Measurements from ENCODE around the gene SLCO4A1.

Gene SLCO4A1

DNA sequence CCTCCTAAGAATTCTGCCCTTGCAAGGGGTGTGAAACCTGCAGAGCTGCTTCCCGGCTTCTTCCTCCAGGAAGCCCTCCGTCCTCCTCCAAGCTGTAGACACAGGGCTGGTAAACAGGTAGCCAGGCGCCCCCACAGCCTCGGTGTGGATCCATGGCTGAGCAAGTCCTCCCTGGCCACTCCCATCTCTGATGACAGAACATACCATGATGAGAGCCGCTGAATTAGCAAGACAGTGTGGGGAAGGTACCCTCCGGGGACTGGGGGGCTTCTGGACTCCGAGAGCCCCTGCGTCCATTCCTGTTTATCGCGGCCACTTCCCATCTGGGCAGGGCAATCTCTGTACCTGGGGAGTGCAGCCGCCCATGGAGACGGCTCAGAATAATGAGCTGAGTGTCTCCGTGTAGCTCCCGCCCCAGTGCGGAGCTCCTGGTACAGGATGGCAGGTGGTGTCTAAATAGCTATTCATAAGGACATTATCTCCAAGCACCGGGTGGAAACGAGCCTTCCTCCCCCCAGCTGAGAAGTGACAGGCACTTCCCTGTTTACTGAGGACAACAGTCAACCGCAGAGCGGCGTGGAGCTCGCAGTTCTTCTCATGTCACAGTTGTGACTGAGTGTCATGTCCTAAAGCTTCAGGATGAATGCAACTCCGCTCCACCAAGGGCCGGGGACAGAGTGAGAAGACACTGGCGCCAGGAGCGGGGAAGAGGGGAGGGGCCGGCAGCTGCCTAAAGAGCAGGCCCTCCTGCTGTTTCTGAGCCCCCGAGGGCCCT lies 43.7 kb downstream of the SLCO4A1 start:
- Histone ChIP-seq H3K36me3 (ENCODE audit: control insufficient read depth, insufficient read depth, low read length) (no peaks in the 10 kb centered on the region), H3K9me3 (ENCODE audit: control insufficient read depth, low read length) (no peaks in the 10 kb centered on the region), H3K27me3 (ENCODE audit: control insufficient read depth, insufficient read depth, low read length) (peaks cover 22% of the 10 kb centered on the region), H3K4me1 (ENCODE audit: control insufficient read depth, insufficient read depth, low read length) (peaks cover 6% of the 10 kb centered on the region), H3K4me3 (ENCODE audit: low read length) (no peak overlapping the region), H3K9ac (ENCODE audit: low read length) (no peak overlapping the region)

- peaks cover 22% of the 10 kb centered on the region for H3K27me3 ChIP-seq (ENCODE audit: control insufficient read depth, insufficient read depth, low read length)
Measured at GRCh38 chr20:62686869-62687830, 44.8 kb downstream of the SLCO4A1 start.

GRCh38 chr20:62688083-62688482 lies 45.8 kb downstream of the SLCO4A1 start:
- H3K9ac ChIP-seq (ENCODE audit: low read length) = no peak overlapping the region
- no peaks in the 10 kb centered on the region for H3K9me3 ChIP-seq (ENCODE audit: control insufficient read depth, low read length)
- peaks cover 6% of the 10 kb centered on the region for H3K4me1 ChIP-seq (ENCODE audit: control insufficient read depth, insufficient read depth, low read length)
- H3K27me3 ChIP-seq (ENCODE audit: control insufficient read depth, insufficient read depth, low read length) = peaks cover 22% of the 10 kb centered on the region
- no peak overlapping the region for H3K4me3 ChIP-seq (ENCODE audit: low read length)
- H3K36me3 ChIP-seq (ENCODE audit: control insufficient read depth, insufficient read depth, low read length) = no peaks in the 10 kb centered on the region

More at GRCh38 chr20:62686869-62687830, 44.8 kb downstream of the SLCO4A1 start:
- Histone ChIP-seq H3K36me3 (ENCODE audit: control insufficient read depth, insufficient read depth, low read length) (no peaks in the 10 kb centered on the region), H3K9ac (ENCODE audit: low read length) (no peak overlapping the region), H3K4me1 (ENCODE audit: control insufficient read depth, insufficient read depth, low read length) (peaks cover 6% of the 10 kb centered on the region), H3K4me3 (ENCODE audit: low read length) (no peak overlapping the region), H3K9me3 (ENCODE audit: control insufficient read depth, low read length) (no peaks in the 10 kb centered on the region)

GRCh38 chr20:62688855-62689460 lies 46.7 kb downstream of the SLCO4A1 start:
- Histone ChIP-seq H3K9ac (ENCODE audit: low read length) (no peak overlapping the region), H3K4me1 (ENCODE audit: control insufficient read depth, insufficient read depth, low read length) (peaks cover 6% of the 10 kb centered on the region), H3K36me3 (ENCODE audit: control insufficient read depth, insufficient read depth, low read length) (no peaks in the 10 kb centered on the region), H3K4me3 (ENCODE audit: low read length) (no peak overlapping the region), H3K27me3 (ENCODE audit: control insufficient read depth, insufficient read depth, low read length) (peaks cover 22% of the 10 kb centered on the region), H3K9me3 (ENCODE audit: control insufficient read depth, low read length) (no peaks in the 10 kb centered on the region)

GRCh38 chr20:62689861-62690260 lies 47.6 kb downstream of the SLCO4A1 start:
- Histone ChIP-seq H3K4me3 (ENCODE audit: low read length) (no peak overlapping the region), H3K9ac (ENCODE audit: low read length) (no peak overlapping the region), H3K9me3 (ENCODE audit: control insufficient read depth, low read length) (no peaks in the 10 kb centered on the region), H3K4me1 (ENCODE audit: control insufficient read depth, insufficient read depth, low read length) (peaks cover 6% of the 10 kb centered on the region), H3K36me3 (ENCODE audit: control insufficient read depth, insufficient read depth, low read length) (no peaks in the 10 kb centered on the region), H3K27me3 (ENCODE audit: control insufficient read depth, insufficient read depth, low read length) (peaks cover 18% of the 10 kb centered on the region)

DNA sequence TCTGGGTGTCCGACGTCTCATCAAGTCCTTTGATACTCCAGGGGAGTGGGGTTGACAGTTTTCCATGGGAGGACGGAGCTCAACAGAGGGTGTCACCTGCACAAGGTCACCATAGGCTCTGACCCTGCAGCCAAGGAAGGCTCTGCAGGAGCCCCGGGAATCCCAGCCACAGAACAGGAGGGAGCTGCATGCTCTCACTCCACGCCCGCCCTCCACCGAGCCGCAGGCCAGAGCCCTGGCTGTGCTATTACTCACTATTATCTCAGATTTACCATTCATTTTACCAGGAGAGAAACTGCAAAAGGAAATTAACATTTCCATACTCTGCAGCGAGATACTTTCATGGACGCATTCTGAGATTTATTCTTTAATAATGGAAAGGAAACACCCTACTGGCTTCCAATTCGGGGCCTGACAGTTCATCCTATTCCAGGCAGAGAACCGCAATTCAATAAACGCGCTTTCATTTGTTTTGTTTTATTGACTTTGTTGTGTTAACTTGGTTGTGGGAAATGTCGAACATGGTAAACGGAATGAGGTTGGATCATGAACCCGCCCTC lies 48.0 kb downstream of the SLCO4A1 start:
- no peak overlapping the region for H3K4me3 ChIP-seq (ENCODE audit: low read length)
- H3K4me1 ChIP-seq (ENCODE audit: control insufficient read depth, insufficient read depth, low read length) = peaks cover 6% of the 10 kb centered on the region
- no peak overlapping the region for H3K9ac ChIP-seq (ENCODE audit: low read length)
- H3K9me3 ChIP-seq (ENCODE audit: control insufficient read depth, low read length) = no peaks in the 10 kb centered on the region
- H3K36me3 ChIP-seq (ENCODE audit: control insufficient read depth, insufficient read depth, low read length) = no peaks in the 10 kb centered on the region
- H3K27me3 ChIP-seq (ENCODE audit: control insufficient read depth, insufficient read depth, low read length) = peaks cover 17% of the 10 kb centered on the region

GRCh38 chr20:62691487-62691886 lies 49.2 kb downstream of the SLCO4A1 start:
- no peaks in the 10 kb centered on the region for H3K9me3 ChIP-seq (ENCODE audit: control insufficient read depth, low read length)
- no peaks in the 10 kb centered on the region for H3K4me1 ChIP-seq (ENCODE audit: control insufficient read depth, insufficient read depth, low read length)
- H3K36me3 ChIP-seq (ENCODE audit: control insufficient read depth, insufficient read depth, low read length) = no peaks in the 10 kb centered on the region
- H3K4me3 ChIP-seq (ENCODE audit: low read length) = no peak overlapping the region
- H3K9ac ChIP-seq (ENCODE audit: low read length) = no peak overlapping the region
- H3K27me3 ChIP-seq (ENCODE audit: control insufficient read depth, insufficient read depth, low read length) = peaks cover 6% of the 10 kb centered on the region

DNA sequence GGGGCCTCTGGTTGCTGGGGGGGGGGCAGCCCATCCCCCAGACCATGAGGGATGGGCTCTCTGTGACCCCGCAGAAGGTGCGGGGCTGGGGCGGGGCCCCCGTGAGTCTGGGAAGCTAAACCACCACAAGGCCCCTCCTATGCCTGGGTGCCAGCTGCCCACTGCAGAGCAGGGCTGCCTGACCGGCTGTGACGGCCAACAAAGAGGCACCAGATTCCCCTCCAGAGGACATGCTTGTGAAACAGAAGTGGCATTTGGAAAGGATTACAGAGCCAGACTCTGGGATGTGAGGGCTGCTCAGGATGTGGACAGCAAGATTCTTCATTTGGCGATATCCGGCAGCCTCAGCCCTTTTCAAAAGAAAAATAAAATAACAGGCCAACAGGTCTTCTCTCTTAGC lies 49.9 kb downstream of the SLCO4A1 start:
- H3K4me3 ChIP-seq (ENCODE audit: low read length) = no peak overlapping the region
- H3K4me1 ChIP-seq (ENCODE audit: control insufficient read depth, insufficient read depth, low read length) = no peaks in the 10 kb centered on the region
- H3K36me3 ChIP-seq (ENCODE audit: control insufficient read depth, insufficient read depth, low read length) = no peaks in the 10 kb centered on the region
- H3K9ac ChIP-seq (ENCODE audit: low read length) = no peak overlapping the region
- no peaks in the 10 kb centered on the region for H3K9me3 ChIP-seq (ENCODE audit: control insufficient read depth, low read length)
- peaks cover 9% of the 10 kb centered on the region for H3K27me3 ChIP-seq (ENCODE audit: control insufficient read depth, insufficient read depth, low read length)

GRCh38 chr20:62692801-62693523 lies 50.7 kb downstream of the SLCO4A1 start:
- Histone ChIP-seq H3K9me3 (ENCODE audit: control insufficient read depth, low read length) (no peaks in the 10 kb centered on the region), H3K4me3 (ENCODE audit: low read length) (no peak overlapping the region), H3K36me3 (ENCODE audit: control insufficient read depth, insufficient read depth, low read length) (no peaks in the 10 kb centered on the region), H3K27me3 (ENCODE audit: control insufficient read depth, insufficient read depth, low read length) (peaks cover 13% of the 10 kb centered on the region), H3K4me1 (ENCODE audit: control insufficient read depth, insufficient read depth, low read length) (no peaks in the 10 kb centered on the region), H3K9ac (ENCODE audit: low read length) (no peak overlapping the region)

DNA sequence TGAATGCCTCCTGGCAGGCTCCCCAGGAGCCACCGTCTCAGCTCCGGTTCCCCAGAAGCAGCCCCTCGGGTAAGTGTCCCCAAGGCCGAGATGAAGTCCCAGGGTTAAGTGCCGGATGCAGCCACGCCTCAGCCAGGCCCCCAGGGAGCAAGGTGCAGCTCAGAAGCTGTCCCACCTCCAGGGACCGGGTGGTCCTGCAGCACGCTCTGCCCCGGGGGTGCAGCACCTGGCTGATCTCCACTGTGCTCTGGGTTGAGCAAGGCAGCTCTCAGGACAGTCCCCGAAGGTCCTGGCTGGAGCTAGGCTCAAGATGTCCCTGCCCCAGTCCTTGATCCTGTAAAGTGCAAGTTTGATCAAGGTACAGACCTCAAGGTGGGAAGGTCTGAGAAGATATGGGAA lies 51.2 kb downstream of the SLCO4A1 start:
- H3K36me3 ChIP-seq (ENCODE audit: control insufficient read depth, insufficient read depth, low read length) = no peaks in the 10 kb centered on the region
- H3K9me3 ChIP-seq (ENCODE audit: control insufficient read depth, low read length) = no peaks in the 10 kb centered on the region
- H3K4me1 ChIP-seq (ENCODE audit: control insufficient read depth, insufficient read depth, low read length) = no peaks in the 10 kb centered on the region
- H3K9ac ChIP-seq (ENCODE audit: low read length) = no peak overlapping the region
- no peak overlapping the region for H3K4me3 ChIP-seq (ENCODE audit: low read length)
- peaks cover 17% of the 10 kb centered on the region for H3K27me3 ChIP-seq (ENCODE audit: control insufficient read depth, insufficient read depth, low read length)

- Histone ChIP-seq H3K4me1 (ENCODE audit: control insufficient read depth, insufficient read depth, low read length) (no peaks in the 10 kb centered on the region), H3K4me3 (ENCODE audit: low read length) (no peak overlapping the region), H3K36me3 (ENCODE audit: control insufficient read depth, insufficient read depth, low read length) (no peaks in the 10 kb centered on the region), H3K27me3 (ENCODE audit: control insufficient read depth, insufficient read depth, low read length) (peaks cover 17% of the 10 kb centered on the region), H3K9ac (ENCODE audit: low read length) (no peak overlapping the region), H3K9me3 (ENCODE audit: control insufficient read depth, low read length) (no peaks in the 10 kb centered on the region)
Measured at GRCh38 chr20:62694106-62694505, 51.8 kb downstream of the SLCO4A1 start.
